Effector memory CD8-positive, alpha-beta T cell (primary cell): Measurements from ENCODE around the gene ENTPD7.
A peak's percentile ranks its signal among the peaks of the same experiment; 100 is the strongest.
"Not testable (repeated sequence)": the region's sequence is repeated elsewhere in the genome, so short reads cannot be mapped to it uniquely, and the experiment has no call there.

ENCODE experiments used
- ATAC-seq: fragments of 150-1000 bp; cut with Tn5 transposase; replicated peaks from 2 replicates; pipeline ENCODE4 v1.10.0; 2021; ENCODE audit warnings: mild to moderate bottlenecking, moderate library complexity
- DNase-seq, 3 experiments: peaks; one replicate each; pipeline ENCODE4 v3.0.0; 2021
- H3K27ac Mint-ChIP-seq, 2 donors: one replicate each; pipeline ENCODE4 v1.8.0; 2022; ENCODE audit warnings: mild to moderate bottlenecking in 2 of 2, mixed read lengths in 2 of 2, moderate library complexity in 2 of 2
- H3K27me3 Mint-ChIP-seq, 2 donors: one replicate each; pipeline ENCODE4 v1.8.0; 2022; ENCODE audit warnings: mixed read lengths in 2 of 2
- H3K36me3 Mint-ChIP-seq: one replicate; pipeline ENCODE4 v1.8.0; 2022; ENCODE audit warnings: mild to moderate bottlenecking, moderate library complexity, mixed read lengths; ENCODE audit not compliant: insufficient read depth
- H3K4me1 Mint-ChIP-seq, 2 donors: one replicate each; pipeline ENCODE4 v1.8.0; 2022; ENCODE audit warnings: low read depth in 2 of 2, mixed read lengths in 2 of 2
- H3K4me3 Mint-ChIP-seq, 2 donors: one replicate each; pipeline ENCODE4 v1.8.0; 2022; ENCODE audit warnings: mild to moderate bottlenecking in 2 of 2, mixed read lengths in 2 of 2, moderate library complexity in 2 of 2
- H3K9me3 Mint-ChIP-seq, 2 donors: one replicate each; pipeline ENCODE4 v1.8.0; 2022; ENCODE audit warnings: mixed read lengths in 2 of 2

Gene ENTPD7

DNA sequence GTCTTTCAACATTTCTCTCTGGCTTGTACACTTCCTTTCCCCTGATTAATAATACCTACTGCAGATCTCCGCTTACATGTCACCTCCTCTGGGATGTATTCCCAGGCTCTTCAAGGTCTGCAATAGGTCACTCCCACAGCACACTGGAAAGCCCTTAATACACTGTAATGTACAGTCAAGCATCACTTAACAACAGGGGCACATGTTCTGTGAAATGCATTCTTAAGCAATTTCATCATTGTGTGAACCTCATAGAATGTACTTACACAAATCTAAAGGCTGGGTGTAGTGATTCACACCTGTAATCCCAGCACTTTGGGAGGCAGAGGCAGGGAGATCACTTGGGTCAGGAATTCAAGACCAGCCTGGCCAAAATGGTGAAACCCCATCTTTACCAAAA, 70.7 kb downstream of the ENTPD7 start:
- ATAC-seq, result no peak
- Mint-ChIP-seq H3K4me1 (peaks cover 18 to 28% of the 10 kb centered on the region in 2 donors), H3K27ac (no peak overlapping the region)

DNA sequence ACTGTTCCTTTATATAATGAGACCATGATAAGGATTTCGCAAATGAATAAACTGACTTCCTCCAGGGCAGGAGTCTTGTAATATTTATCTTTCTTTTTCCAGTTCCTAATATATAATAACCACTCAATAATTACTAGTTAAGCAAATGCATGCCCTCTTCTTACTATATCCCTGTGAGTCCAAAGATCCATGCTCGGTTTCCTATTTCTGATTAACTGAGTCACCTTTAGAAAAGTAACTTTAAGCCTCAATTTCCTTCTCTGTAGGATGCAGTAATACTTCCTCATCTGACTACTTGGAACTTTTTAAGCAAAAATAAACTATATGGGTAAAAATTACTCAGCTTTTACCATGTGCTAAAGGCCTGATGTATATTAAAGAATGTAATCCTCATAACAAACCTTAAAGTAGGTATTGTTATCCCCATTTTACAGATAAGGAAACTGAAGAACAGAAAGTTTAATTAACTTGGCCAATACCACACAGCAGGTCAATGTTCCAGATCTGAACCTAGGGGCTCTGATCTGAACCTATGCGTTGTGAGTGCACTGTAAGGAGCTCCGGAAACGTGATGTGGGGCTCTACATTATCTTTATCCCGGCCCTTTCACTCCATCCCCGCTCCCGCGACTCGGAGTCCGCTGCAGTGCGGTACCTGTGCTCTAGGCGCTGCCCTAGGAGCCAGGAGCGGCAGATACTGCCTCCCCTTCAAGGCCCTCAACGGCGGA, 72.2 kb downstream of the ENTPD7 start:
- Mint-ChIP-seq H3K9me3 (no peaks in the 10 kb centered on the region), H3K36me3 (peaks cover 39% of the 10 kb centered on the region), H3K4me1 (peaks cover 18 to 39% of the 10 kb centered on the region in 2 donors), H3K27ac (peak overlapping the region; percentile 99), H3K27me3 (no peaks in the 10 kb centered on the region), H3K4me3 (peak overlapping the region; percentile 99 to 100)
- ATAC-seq (no peak), DNase-seq (no peak)

More for the DNA sequence above, 70.7 kb downstream of the ENTPD7 start:
- Mint-ChIP-seq H3K4me3 (no peak overlapping the region), H3K36me3 (peaks cover 40% of the 10 kb centered on the region), H3K9me3 (no peaks in the 10 kb centered on the region), H3K27me3 (no peaks in the 10 kb centered on the region)
- no peak for DNase-seq

DNA sequence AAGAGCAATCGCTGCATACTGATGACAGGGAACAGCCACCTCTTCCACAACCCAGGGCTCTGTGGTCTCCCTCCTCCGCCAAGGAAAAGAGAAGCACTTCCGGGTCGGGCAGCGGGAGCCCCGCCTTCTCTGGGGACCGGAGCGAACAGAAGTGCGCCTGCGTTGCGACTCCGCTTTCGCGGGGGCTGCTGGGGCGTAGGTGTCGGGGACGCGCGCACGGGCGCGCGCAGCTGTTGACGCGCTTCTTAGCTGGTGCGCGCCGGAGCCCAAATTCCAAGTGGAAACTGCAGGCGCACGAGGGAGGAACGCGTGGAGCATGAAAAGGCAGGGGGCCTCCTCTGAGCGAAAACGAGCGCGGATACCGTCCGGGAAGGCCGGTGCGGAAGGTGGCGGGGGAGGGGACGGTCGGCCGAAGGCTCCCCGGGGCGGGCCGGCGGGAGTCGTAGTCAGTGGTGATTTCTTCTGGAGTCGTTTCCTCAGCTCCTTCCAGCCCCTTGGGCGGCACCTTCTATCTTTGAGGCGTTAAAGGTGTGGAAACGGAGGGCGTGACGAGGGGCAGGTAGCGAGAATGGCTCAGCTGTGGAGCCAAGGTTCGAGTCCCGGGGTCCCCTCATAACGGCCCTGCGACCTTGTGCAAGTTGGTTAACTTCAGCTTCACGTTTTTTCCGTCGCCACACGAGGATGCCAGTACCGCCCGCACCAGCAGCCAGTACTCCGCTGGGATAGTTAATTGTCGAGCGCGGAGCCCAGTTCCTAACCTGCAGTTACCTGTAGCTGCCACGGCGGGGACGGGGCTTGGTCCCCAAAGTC, 72.9 kb downstream of the ENTPD7 start, which contains the start of the genes COX15 and CUTC:
Gene COX15, minus strand, starts transcription at position 95 of the 810 bp plus-strand sequence. Its CDS starts 78 bp downstream, at position 17.
Gene CUTC, plus strand, starts transcription at position 202 of the 810 bp plus-strand sequence. Its CDS starts 115 bp downstream, at position 317.
- Mint-ChIP-seq H3K4me3 (peak within 1 kb of the TSS; percentile 99 to 100), H3K4me1 (peaks cover 18 to 44% of the 10 kb centered on the region in 2 donors), H3K36me3 (peaks cover 39% of the 10 kb centered on the region), H3K27me3 (no peaks in the 10 kb centered on the region), H3K9me3 (no peaks in the 10 kb centered on the region), H3K27ac (peak within 1 kb of the TSS; percentile 99)
- peak; percentile 93 for DNase-seq
- peak; percentile 90 for ATAC-seq

DNA sequence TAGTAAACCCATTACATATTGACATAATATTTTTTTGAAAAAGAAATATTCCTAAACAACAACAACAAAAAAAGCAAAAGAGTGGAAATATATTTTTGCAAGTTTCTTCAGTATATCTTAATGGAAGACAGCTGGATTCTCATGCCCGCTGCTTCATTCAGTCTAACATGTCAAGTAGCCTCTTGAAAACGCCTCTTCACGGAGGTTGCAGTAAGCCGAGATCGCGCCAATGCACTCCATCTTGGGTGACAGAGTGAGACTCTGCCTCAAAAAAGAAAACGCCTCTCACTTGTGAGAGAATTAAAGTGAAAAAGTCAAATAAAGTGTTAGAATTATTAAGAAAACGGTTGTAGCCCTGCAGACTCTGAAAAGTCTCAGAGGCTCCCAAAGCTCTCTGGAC, 74.1 kb downstream of the ENTPD7 start:
- Mint-ChIP-seq H3K27ac (no peak overlapping the region), H3K4me1 (peaks cover 18 to 47% of the 10 kb centered on the region in 2 donors), H3K27me3 (no peaks in the 10 kb centered on the region), H3K9me3 (no peaks in the 10 kb centered on the region), H3K36me3 (peaks cover 43% of the 10 kb centered on the region), H3K4me3 (peak overlapping the region; percentile 13 to 100)
- no peak for ATAC-seq
- DNase-seq, result no peak

DNA sequence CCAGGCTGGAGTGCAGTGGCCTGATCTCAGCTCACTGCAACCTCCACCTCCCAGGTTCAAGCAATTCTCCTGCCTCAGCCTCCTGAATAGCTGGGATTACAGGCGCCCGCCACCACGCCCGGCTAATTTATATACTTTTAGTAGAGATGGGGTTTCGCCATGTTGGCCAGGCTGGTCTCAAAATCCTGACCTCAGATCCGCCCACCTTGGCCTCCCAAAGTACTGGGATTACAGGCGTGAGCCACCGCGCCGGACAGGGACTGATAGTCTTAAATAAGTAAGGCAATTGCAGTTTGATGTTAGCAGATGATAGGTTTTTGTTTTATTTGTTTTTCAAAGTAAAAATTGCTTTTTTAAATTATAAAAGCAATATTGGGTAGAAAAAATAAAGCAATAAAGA, 74.8 kb downstream of the ENTPD7 start:
- not testable (repeated sequence) for DNase-seq, H3K27me3 Mint-ChIP-seq, H3K9me3 Mint-ChIP-seq, ATAC-seq
- H3K4me1 Mint-ChIP-seq, result peaks cover 18 to 47% of the 10 kb centered on the region in 2 donors
- H3K27ac Mint-ChIP-seq, result peak overlapping the region in 1 of 2 donors; percentile 5
- H3K4me3 Mint-ChIP-seq, result peak overlapping the region; percentile 13 to 100
- H3K36me3 Mint-ChIP-seq, result peaks cover 42% of the 10 kb centered on the region

DNA sequence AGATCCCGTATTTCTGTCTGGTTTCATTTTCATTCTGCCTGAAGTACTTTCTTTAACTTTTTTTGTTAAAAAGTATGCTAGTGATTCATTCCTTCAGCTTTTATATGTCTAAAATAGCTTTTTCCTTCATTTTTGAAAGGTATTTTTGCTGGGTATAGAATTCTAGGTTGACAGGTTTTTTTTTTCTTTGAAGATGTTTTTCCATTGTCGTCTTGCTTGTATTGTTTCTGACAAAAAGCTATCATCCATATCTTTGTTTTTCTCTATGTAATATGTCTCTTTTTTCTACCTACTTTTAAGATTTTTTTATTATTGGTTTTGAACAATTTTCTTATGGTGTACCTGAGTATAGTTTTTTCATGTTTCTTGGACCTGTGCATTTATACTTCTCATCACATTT, 81.0 kb downstream of the ENTPD7 start:
- H3K27ac Mint-ChIP-seq, result no peak overlapping the region
- no peak for ATAC-seq
- H3K36me3 Mint-ChIP-seq, result peaks cover 76% of the 10 kb centered on the region
- H3K4me1 Mint-ChIP-seq, result peaks cover 7 to 34% of the 10 kb centered on the region in 2 donors
- no peak overlapping the region for H3K4me3 Mint-ChIP-seq
- DNase-seq, result no peak
- H3K9me3 Mint-ChIP-seq, result peaks cover 3 to 6% of the 10 kb centered on the region in 2 donors
- H3K27me3 Mint-ChIP-seq, result no peaks in the 10 kb centered on the region

DNA sequence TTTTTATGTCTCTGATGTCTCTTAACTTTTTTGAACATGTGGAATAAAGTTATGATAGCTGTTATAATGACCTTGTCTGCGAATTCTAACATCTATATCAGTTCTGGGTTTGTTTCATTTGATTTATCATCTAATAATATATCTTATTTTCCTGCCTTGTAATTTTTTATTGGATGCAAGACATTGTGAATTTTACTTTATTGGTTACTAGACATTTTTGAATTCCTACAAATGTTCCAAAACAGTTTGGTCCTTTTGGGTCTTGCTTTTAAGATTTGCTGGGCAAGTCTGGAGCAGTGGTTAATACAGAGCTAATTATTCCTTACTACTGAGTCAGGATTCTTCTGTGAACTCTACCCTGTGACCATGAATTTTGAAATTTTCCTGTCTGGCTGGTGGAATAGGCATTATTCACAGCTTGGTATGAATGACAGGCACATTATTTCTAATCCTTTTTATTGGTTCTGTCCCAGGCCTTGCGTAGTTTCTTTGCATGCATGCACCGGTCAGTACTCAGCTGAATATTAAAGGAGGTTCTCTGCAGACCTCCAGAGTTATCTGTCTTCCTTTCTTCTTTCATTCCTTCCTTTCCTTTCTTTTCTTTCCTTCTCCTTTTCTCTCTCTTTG, 81.7 kb downstream of the ENTPD7 start:
- Mint-ChIP-seq H3K27ac (no peak overlapping the region), H3K36me3 (peaks cover 80% of the 10 kb centered on the region), H3K9me3 (peaks cover 3 to 6% of the 10 kb centered on the region in 2 donors), H3K27me3 (no peaks in the 10 kb centered on the region), H3K4me3 (peak overlapping the region in 1 of 2 donors; percentile 2), H3K4me1 (peaks cover 7 to 30% of the 10 kb centered on the region in 2 donors)
- no peak for DNase-seq
- ATAC-seq, result no peak

DNA sequence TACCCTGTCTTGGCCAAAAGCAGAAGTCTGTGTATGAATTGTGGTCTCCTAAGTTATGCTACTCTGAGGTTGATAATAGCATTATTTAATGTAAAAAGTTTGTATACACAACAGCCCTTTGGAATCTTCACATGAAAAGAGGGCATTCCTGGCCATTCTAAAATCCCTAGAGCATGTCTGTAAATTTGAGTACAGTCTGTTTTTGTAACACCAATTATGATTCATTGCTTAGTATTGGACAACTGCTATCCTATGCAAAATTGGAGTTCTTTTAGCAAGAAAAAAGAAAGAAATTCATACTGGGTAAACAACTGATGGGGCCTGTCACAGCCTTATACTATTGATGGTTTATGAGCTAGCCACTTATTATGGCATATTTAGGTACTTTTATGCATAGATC, 82.9 kb downstream of the ENTPD7 start:
- no peak for ATAC-seq

DNA sequence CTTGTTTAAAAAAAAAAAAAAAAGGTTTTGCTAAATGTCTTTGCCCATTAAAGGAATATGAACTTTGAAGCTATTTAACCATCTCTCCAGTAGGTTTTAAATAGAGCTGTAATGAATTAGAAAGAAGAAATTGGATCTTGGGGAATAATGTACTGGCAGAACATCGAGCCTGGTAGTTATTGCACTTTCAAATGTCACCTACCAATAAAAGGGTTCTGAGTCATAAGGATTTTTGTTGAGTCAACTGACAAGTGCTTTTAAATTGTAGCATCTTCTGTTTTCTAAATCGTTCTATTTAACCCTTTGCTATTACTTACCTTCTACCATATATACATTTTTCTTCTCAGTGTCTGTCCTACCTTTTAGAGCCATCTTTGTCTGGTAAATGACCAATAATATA, 83.4 kb downstream of the ENTPD7 start:
- H3K4me1 Mint-ChIP-seq, result peaks cover 7 to 18% of the 10 kb centered on the region in 2 donors
- no peak overlapping the region for H3K4me3 Mint-ChIP-seq
- H3K27ac Mint-ChIP-seq, result no peak overlapping the region
- H3K9me3 Mint-ChIP-seq, result peaks cover 3 to 6% of the 10 kb centered on the region in 2 donors
- no peaks in the 10 kb centered on the region for H3K27me3 Mint-ChIP-seq
- ATAC-seq (no peak), DNase-seq (no peak)
- H3K36me3 Mint-ChIP-seq, result peaks cover 77% of the 10 kb centered on the region

More for the DNA sequence above, 82.9 kb downstream of the ENTPD7 start:
- Mint-ChIP-seq H3K4me3 (no peak overlapping the region), H3K27ac (no peak overlapping the region), H3K27me3 (no peaks in the 10 kb centered on the region), H3K4me1 (peaks cover 7 to 21% of the 10 kb centered on the region in 2 donors), H3K36me3 (peaks cover 76% of the 10 kb centered on the region), H3K9me3 (peaks cover 3 to 6% of the 10 kb centered on the region in 2 donors)
- no peak for DNase-seq

DNA sequence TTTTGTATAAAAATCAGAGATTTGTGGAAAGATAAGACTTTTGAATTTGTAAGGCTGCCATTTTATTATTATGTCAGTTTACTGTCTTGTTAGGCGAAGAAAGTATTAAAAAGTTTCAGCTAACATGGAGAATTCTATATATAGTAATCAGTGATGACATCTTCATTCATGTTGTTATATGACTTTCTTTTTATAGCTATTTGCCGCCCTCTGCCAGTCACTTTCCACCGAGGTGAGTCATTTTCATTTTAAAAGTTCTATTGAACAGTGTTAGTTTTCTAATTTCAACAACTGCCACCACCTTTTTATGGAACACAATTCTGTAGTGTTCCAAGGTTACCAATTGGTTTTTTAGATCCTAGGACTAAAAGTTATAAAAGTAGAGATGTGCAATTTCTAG, 84.5 kb downstream of the ENTPD7 start:
- H3K4me3 Mint-ChIP-seq, result no peak overlapping the region
- DNase-seq (no peak), ATAC-seq (no peak)
- peaks cover 3 to 6% of the 10 kb centered on the region in 2 donors for H3K9me3 Mint-ChIP-seq
- H3K27me3 Mint-ChIP-seq, result no peaks in the 10 kb centered on the region
- peaks cover 81% of the 10 kb centered on the region for H3K36me3 Mint-ChIP-seq
- no peak overlapping the region for H3K27ac Mint-ChIP-seq
- peaks cover 11 to 21% of the 10 kb centered on the region in 2 donors for H3K4me1 Mint-ChIP-seq

DNA sequence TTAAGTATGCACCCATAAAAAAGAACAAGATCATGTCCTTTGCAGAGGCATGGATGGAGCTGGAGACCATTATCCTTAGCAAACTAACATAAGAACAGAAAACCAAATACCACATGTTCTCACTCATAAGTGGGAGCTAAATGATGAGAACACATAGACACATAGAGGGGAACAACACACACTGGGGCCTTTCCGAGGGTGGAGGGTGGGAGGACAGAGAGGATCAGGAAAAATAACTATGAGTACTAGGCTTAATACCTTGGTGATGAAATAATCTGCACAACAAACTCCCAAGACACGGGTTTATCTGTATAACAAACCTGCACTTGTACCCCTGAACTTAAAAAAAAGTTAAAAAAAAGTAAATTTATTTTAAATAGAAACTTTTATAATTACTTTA, 86.9 kb downstream of the ENTPD7 start:
- ATAC-seq, H3K27me3 Mint-ChIP-seq, H3K4me3 Mint-ChIP-seq, H3K27ac Mint-ChIP-seq, H3K9me3 Mint-ChIP-seq, DNase-seq: not testable (repeated sequence)
- Mint-ChIP-seq H3K4me1 (peaks cover 7 to 25% of the 10 kb centered on the region in 2 donors), H3K36me3 (peaks cover 75% of the 10 kb centered on the region)

DNA sequence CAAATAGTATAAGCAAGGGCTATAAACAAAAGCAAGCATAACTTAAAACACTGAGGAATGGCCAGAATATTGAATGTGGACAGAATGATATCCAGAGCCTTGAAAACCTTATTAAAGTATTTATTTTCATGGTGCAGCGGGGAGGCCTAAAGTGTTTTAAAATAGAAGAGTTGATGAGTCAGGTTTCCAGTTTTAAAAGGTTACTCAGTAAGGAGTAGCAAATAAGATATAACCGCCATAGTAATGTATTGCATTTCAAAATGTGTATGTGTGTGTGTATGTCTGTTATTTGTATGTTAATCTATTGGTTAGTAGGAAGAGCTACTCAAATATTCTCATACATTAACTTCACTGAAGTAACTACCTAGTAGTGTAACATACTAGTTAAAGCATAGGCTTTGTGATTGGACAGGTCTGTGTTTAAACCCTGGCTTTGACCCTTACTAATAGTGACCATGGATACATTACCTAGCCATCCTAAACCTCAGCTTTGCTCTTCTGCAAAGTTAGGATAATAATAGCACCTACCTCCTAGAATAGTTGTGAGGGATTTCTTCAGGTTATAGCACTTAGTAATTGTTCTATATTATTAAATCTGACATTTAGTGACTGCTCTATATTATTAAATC, 89.6 kb downstream of the ENTPD7 start:
- Mint-ChIP-seq H3K27ac (no peak overlapping the region), H3K36me3 (peaks cover 76% of the 10 kb centered on the region), H3K9me3 (no peaks in the 10 kb centered on the region), H3K4me3 (no peak overlapping the region), H3K4me1 (peaks cover 3 to 11% of the 10 kb centered on the region in 2 donors), H3K27me3 (no peaks in the 10 kb centered on the region)
- DNase-seq, result no peak
- ATAC-seq, result no peak

DNA sequence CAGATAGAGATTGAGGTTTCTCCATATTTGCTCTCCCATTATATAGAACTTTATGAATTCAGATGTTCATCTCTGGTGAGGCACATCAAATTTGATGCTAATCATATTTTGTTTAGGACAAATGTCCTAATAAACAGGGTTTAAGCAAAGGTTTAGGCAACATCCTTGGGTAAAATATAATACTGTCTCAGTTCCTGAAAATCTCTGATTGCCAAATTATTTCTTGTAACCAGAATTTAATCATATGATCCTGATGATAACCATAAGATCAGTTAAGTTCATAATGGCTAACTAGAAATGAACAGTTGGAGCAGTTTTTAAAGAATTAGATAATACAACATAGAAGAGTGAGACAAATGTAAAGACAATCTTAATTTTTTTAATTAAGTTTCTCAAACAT, 91.3 kb downstream of the ENTPD7 start:
- Mint-ChIP-seq H3K36me3 (peaks cover 73% of the 10 kb centered on the region), H3K27ac (no peak overlapping the region), H3K4me1 (peaks cover 3 to 11% of the 10 kb centered on the region in 2 donors), H3K27me3 (no peaks in the 10 kb centered on the region), H3K9me3 (no peaks in the 10 kb centered on the region), H3K4me3 (no peak overlapping the region)
- no peak for ATAC-seq
- DNase-seq, result no peak
